ENCODE results near the gene CTSD. TPM values are rescaled to one million over a fixed set of nuclear protein-coding genes. Genes with fewer than 3 reads are reported as not detected.

CTSD gene
- polyA plus RNA-seq, 1 donor from 2014 or later: 30.5 TPM

GRCh38 chr11:1786466-1786865 is 22.7 kb upstream of the CTSD start:
- no peak for TF ChIP-seq POLR2AphosphoS5 (IDR thresholded peaks at IDR 0.05)
- no peak for TF ChIP-seq CTCF (IDR thresholded peaks at IDR 0.05; ENCODE audit: poor library complexity, severe bottlenecking)
- TF ChIP-seq RAD21 (conservative IDR thresholded peaks at IDR 0.05): no peak
- TF ChIP-seq EZH2 (IDR thresholded peaks at IDR 0.05; ENCODE audit: borderline replicate concordance, insufficient read depth, low read length, poor library complexity, severe bottlenecking): no peak
- TF ChIP-seq TAF1 (IDR thresholded peaks at IDR 0.05; ENCODE audit: low read depth): no peak
- H3F3A ChIP-seq (ENCODE audit: insufficient read depth, low read length, poor library complexity, severe bottlenecking): no peaks in the 10 kb centered on the region
- H3K27me3 ChIP-seq (ENCODE audit: insufficient read depth, low read depth, low read length): no peaks in the 10 kb centered on the region
- no peak overlapping the region for H3K27ac ChIP-seq (ENCODE audit: low read length)
- no peak overlapping the region for H3K9ac ChIP-seq (ENCODE audit: low read length)
- H3K9me2 ChIP-seq (ENCODE audit: insufficient read depth, low read length): no peaks in the 10 kb centered on the region
- no peak overlapping the region for H2AFZ ChIP-seq (ENCODE audit: low read depth, low read length)
- H3K4me2 ChIP-seq (ENCODE audit: low read length): no peak overlapping the region
- H3K9me3 ChIP-seq (ENCODE audit: low read length): no peaks in the 10 kb centered on the region
- H3K36me3 ChIP-seq (ENCODE audit: insufficient read depth, low read length): no peaks in the 10 kb centered on the region
- no peak overlapping the region for H3K4me3 ChIP-seq (ENCODE audit: low read length)
- H4K20me1 ChIP-seq (ENCODE audit: insufficient read depth): no peaks in the 10 kb centered on the region
- H3K79me2 ChIP-seq (replicated peaks; ENCODE audit: insufficient read depth, low read length): no peaks in the 10 kb centered on the region

GRCh38 chr11:1785749-1786413 is 22.2 kb upstream of the CTSD start:
- Histone ChIP-seq H3K4me3 (ENCODE audit: low read length) (no peak overlapping the region), H2AFZ (ENCODE audit: low read depth, low read length) (no peak overlapping the region), H3K9ac (ENCODE audit: low read length) (no peak overlapping the region), H3K79me2 (replicated peaks; ENCODE audit: insufficient read depth, low read length) (no peaks in the 10 kb centered on the region), H3F3A (ENCODE audit: insufficient read depth, low read length, poor library complexity, severe bottlenecking) (no peaks in the 10 kb centered on the region), H3K36me3 (ENCODE audit: insufficient read depth, low read length) (no peaks in the 10 kb centered on the region), H4K20me1 (ENCODE audit: insufficient read depth) (no peaks in the 10 kb centered on the region), H3K4me2 (ENCODE audit: low read length) (no peak overlapping the region), H3K27me3 (ENCODE audit: insufficient read depth, low read depth, low read length) (no peaks in the 10 kb centered on the region), H3K27ac (ENCODE audit: low read length) (no peak overlapping the region), H3K9me3 (ENCODE audit: low read length) (no peaks in the 10 kb centered on the region), H3K9me2 (ENCODE audit: insufficient read depth, low read length) (no peaks in the 10 kb centered on the region)
- TF ChIP-seq CTCF (IDR thresholded peaks at IDR 0.05; ENCODE audit: poor library complexity, severe bottlenecking) (no peak), MXI1 (conservative IDR thresholded peaks at IDR 0.05; ENCODE audit: poor library complexity, severe bottlenecking) (no peak), EZH2 (IDR thresholded peaks at IDR 0.05; ENCODE audit: borderline replicate concordance, insufficient read depth, low read length, poor library complexity, severe bottlenecking) (no peak), TAF1 (IDR thresholded peaks at IDR 0.05; ENCODE audit: low read depth) (no peak), EP300 (conservative IDR thresholded peaks at IDR 0.05; ENCODE audit: poor library complexity, severe bottlenecking) (no peak), SMC3 (conservative IDR thresholded peaks at IDR 0.05; ENCODE audit: poor library complexity) (no peak), POLR2AphosphoS5 (IDR thresholded peaks at IDR 0.05) (no peak), REST (IDR thresholded peaks at IDR 0.05; ENCODE audit: borderline replicate concordance) (no peak), RAD21 (conservative IDR thresholded peaks at IDR 0.05) (no peak)

Measured in neural cell (in vitro differentiated cells).